CD8-positive, alpha-beta memory T cell (primary cell): ENCODE measurements around the gene PLEKHM3. TPM values are rescaled to one million over a fixed set of nuclear protein-coding genes. Genes with fewer than 3 reads are reported as not detected.
A peak's percentile ranks its signal among the peaks of the same experiment; 100 is the strongest.

Experiments used
- CTCF ChIA-PET: fragments of 350-600 bp; sonication (Branson Sonifier 250); formaldehyde crosslinking; loops from one replicate; lab custom pipeline; 2021; ENCODE audit warnings: antibody characterized with exemption; lab: Charles Lee
- POLR2A ChIA-PET: fragments of 350-600 bp; sonication (Branson Sonifier 250); formaldehyde crosslinking; loops from one replicate; lab custom pipeline; 2021; ENCODE audit warnings: antibody characterized with exemption; lab: Charles Lee
- DNase-seq, 5 donors: peaks; one replicate each; pipeline versions ENCODE4 v3.0.0 to v3.0.0-alpha.2; 2020 to 2022; ENCODE audit warnings: mixed read lengths in 1 of 5
- H3K27ac ChIP-seq: one replicate; pipeline ENCODE4 v1.7.0; 2013; ENCODE audit warnings: low read depth, mild to moderate bottlenecking, low read length, moderate library complexity
- H3K27me3 ChIP-seq: 2 replicates; pipeline ENCODE4 v1.7.0; 2013; ENCODE audit warnings: low read length, mild to moderate bottlenecking; ENCODE audit not compliant: insufficient read depth, poor library complexity, severe bottlenecking
- H3K36me3 ChIP-seq: 2 replicates; pipeline ENCODE4 v1.7.0; 2013; ENCODE audit warnings: mild to moderate bottlenecking, low read length, moderate library complexity; ENCODE audit not compliant: insufficient read depth
- H3K4me1 ChIP-seq: 2 replicates; pipeline ENCODE4 v1.7.0; 2013; ENCODE audit warnings: mild to moderate bottlenecking, low read length, moderate library complexity; ENCODE audit not compliant: insufficient read depth
- H3K4me3 ChIP-seq: 2 replicates; pipeline ENCODE4 v1.7.0; 2013; ENCODE audit warnings: mild to moderate bottlenecking, low read length
- H3K9me3 ChIP-seq: 2 replicates; pipeline ENCODE4 v1.7.0; 2013; ENCODE audit warnings: mild to moderate bottlenecking, low read length
- H3K27ac Mint-ChIP-seq, 8 donors: one replicate each; pipeline ENCODE4 v1.8.0; 2020 to 2021; ENCODE audit warnings: mixed read lengths in 8 of 8, mild to moderate bottlenecking in 6 of 8, inconsistent platforms in 3 of 8, moderate library complexity in 3 of 8
- H3K27me3 Mint-ChIP-seq, 2 donors: one replicate each; pipeline ENCODE4 v1.8.0; 2020 to 2021; ENCODE audit warnings: mixed read lengths in 2 of 2, mild to moderate bottlenecking in 1 of 2, moderate library complexity in 1 of 2
- H3K36me3 Mint-ChIP-seq, 3 donors: one replicate each; pipeline ENCODE4 v1.8.0; 2020 to 2021; ENCODE audit warnings: mixed read lengths in 3 of 3, inconsistent platforms in 1 of 3, mild to moderate bottlenecking in 1 of 3
- H3K4me1 Mint-ChIP-seq, 3 donors: one replicate each; pipeline ENCODE4 v1.8.0; 2020 to 2021; ENCODE audit warnings: mixed read lengths in 3 of 3, inconsistent platforms in 1 of 3, mild to moderate bottlenecking in 1 of 3
- H3K4me3 Mint-ChIP-seq, 7 donors: one replicate each; pipeline ENCODE4 v1.8.0; 2020 to 2021; ENCODE audit warnings: mixed read lengths in 7 of 7, mild to moderate bottlenecking in 6 of 7, moderate library complexity in 4 of 7, inconsistent platforms in 2 of 7
- H3K9me3 Mint-ChIP-seq, 5 donors: one replicate each; pipeline ENCODE4 v1.8.0; 2020 to 2022; ENCODE audit warnings: mixed read lengths in 5 of 5, mild to moderate bottlenecking in 3 of 5, moderate library complexity in 2 of 5, inconsistent platforms in 1 of 5
- polyA plus RNA-seq: library from polyadenylated mRNA; unstranded; fragments of 300-500 nt; fragmentation: Illumina TruSeq; gene quantifications from one replicate; pipeline ENCODE4 v1.2.3, GENCODE V29; 2021
- total RNA-seq, 2 experiments: library from RNA; stranded (reverse); gene quantifications; one replicate each; pipeline ENCODE4 v1.2.3, GENCODE V29; 2021

The PLEKHM3 gene
- total and polyA plus RNA-seq, 3 experiments from 2014 or later = 4.4 to 7.2 (median 6.9) TPM

DNA sequence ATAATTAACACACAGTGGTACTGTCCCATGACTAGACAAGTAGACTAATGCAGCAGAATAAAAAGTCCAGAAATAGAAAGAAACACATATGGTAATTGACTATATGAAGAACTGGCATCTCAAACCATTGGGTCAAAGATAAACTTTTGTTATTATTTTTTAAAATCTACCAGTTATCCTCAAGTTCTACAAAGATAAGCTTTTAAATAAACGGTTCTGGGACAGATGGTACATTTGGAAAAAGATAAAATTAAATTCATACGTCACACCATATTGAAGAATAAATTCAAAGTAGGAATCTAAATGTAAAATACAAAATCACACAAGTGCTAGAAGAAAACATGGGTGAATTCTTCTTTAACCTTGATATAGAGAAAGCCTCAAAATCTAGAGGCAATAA, 37.6 kb upstream of the PLEKHM3 start:
- Mint-ChIP-seq H3K36me3 (peaks cover 0 to 2% (median 0%) of the 10 kb centered on the region in 3 donors), H3K4me1 (no peaks in the 10 kb centered on the region), H3K27ac (no peak overlapping the region), H3K9me3 (no peaks in the 10 kb centered on the region), H3K27me3 (peaks cover 5 to 9% of the 10 kb centered on the region in 2 donors), H3K4me3 (no peak overlapping the region)
- H3K27ac ChIP-seq = no peak overlapping the region
- ChIA-PET POLR2A (no interaction called here), CTCF (no interaction called here)
- H3K36me3 ChIP-seq = no peaks in the 10 kb centered on the region
- no peak for DNase-seq
- H3K4me3 ChIP-seq = no peak overlapping the region
- no peaks in the 10 kb centered on the region for H3K9me3 ChIP-seq
- no peaks in the 10 kb centered on the region for H3K27me3 ChIP-seq
- H3K4me1 ChIP-seq = no peaks in the 10 kb centered on the region

DNA sequence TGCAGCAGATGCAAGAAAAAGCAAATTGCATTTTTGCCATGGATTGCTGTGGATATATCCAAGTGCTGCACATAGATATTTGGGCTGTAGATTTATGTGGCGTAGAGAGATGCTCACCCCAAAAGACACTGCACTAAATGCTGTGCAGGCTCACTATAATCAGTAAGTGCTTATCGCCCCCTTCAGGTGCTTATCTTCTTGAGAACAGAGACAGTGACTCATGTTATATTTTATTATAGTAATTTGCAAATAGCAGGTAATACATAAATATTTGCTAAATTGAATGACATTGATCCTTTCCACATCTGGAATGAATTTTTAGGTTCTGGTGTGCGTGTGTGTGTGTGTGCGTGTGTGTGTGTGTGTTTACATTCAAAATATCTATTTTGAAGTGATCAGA, 36.8 kb upstream of the PLEKHM3 start:
- peaks cover 0 to 4% (median 2%) of the 10 kb centered on the region in 3 donors for H3K36me3 Mint-ChIP-seq
- ChIA-PET POLR2A (no interaction called here), CTCF (no interaction called here)
- no peak overlapping the region for H3K27ac Mint-ChIP-seq
- H3K9me3 ChIP-seq = no peaks in the 10 kb centered on the region
- H3K27me3 Mint-ChIP-seq = peaks cover 5 to 14% of the 10 kb centered on the region in 2 donors
- H3K4me1 Mint-ChIP-seq = no peaks in the 10 kb centered on the region
- no peaks in the 10 kb centered on the region for H3K4me1 ChIP-seq
- no peaks in the 10 kb centered on the region for H3K27me3 ChIP-seq
- no peak overlapping the region for H3K27ac ChIP-seq
- no peak overlapping the region for H3K4me3 Mint-ChIP-seq
- no peaks in the 10 kb centered on the region for H3K36me3 ChIP-seq
- no peaks in the 10 kb centered on the region for H3K9me3 Mint-ChIP-seq
- no peak overlapping the region for H3K4me3 ChIP-seq
- DNase-seq = peak in 1 of 5 donors; percentile 6

DNA sequence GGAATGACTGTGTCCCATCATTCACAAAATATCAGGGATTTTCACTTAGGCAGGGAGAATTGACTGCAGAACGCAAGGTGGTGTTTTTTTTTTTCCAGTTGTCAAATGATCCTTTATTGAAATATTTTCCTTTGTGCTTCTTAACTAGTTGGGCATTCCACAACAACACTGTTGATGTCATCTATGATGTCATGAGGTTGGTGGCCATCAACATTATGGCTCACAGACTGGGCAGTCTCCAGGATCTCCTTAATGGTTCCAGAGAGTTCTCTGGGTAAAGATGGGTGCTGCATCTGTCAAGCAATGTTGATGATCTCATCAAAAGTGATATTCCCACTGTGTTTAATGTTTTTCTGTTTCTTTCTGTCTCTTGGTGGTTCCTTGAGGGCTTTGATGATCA, 31.8 kb upstream of the PLEKHM3 start:
- ChIA-PET POLR2A (no interaction called here), CTCF (no interaction called here)
- Mint-ChIP-seq H3K27ac (no peak overlapping the region), H3K36me3 (peaks cover 0 to 4% (median 2%) of the 10 kb centered on the region in 3 donors), H3K4me1 (no peaks in the 10 kb centered on the region), H3K27me3 (peaks cover 8 to 22% of the 10 kb centered on the region in 2 donors), H3K4me3 (no peak overlapping the region), H3K9me3 (no peaks in the 10 kb centered on the region)
- Histone ChIP-seq H3K36me3 (no peaks in the 10 kb centered on the region), H3K4me3 (no peak overlapping the region), H3K4me1 (no peaks in the 10 kb centered on the region), H3K27ac (no peak overlapping the region), H3K27me3 (no peaks in the 10 kb centered on the region), H3K9me3 (no peaks in the 10 kb centered on the region)
- no peak for DNase-seq

DNA sequence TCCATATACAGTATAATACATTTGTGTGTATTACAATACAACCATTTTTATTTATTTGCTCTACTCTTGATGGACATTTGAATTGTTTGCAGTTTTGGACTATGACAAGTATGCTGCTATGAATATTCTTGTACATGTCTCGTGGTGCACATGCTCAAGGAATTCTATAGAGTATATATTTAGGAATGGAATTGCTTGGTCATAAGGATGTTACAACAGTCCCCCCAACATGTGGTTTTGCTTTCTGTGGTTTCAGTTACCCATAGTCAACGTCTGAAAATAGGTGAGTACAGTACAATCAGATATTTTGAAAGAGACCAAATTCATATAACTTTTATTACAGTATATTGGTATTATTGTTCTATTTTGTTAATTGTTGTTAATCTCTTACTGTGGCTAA, 24.1 kb upstream of the PLEKHM3 start:
- CTCF ChIA-PET = no interaction called here
- no peak overlapping the region for H3K27ac Mint-ChIP-seq

DNA sequence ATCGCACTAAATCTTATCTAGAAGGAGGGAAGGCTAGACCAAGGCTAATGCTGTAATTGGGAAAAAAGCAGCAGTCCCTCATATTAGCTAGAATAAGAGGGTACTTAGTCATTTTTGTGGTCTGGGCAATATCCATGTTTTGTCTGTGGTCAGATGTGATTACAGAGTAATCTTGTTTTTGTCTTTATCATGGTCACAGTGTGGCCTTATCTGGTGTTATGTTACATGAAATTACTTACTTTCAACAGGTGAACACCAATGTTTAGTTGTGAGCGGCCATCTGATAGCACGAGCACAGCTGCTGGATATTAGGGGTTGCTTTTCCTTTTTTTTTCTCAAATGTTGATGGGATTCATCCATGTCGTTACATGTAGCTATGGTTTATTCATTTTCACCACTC, 23.7 kb upstream of the PLEKHM3 start:
- Histone ChIP-seq H3K27me3 (no peaks in the 10 kb centered on the region), H3K4me3 (no peak overlapping the region), H3K36me3 (no peaks in the 10 kb centered on the region), H3K27ac (no peak overlapping the region), H3K9me3 (no peaks in the 10 kb centered on the region), H3K4me1 (no peaks in the 10 kb centered on the region)
- H3K36me3 Mint-ChIP-seq = no peaks in the 10 kb centered on the region
- CTCF ChIA-PET = no interaction called here
- DNase-seq = no peak
- no peaks in the 10 kb centered on the region for H3K9me3 Mint-ChIP-seq
- no peak overlapping the region for H3K4me3 Mint-ChIP-seq
- H3K4me1 Mint-ChIP-seq = no peaks in the 10 kb centered on the region
- no peak overlapping the region for H3K27ac Mint-ChIP-seq
- peaks cover 8 to 45% of the 10 kb centered on the region in 2 donors for H3K27me3 Mint-ChIP-seq
- POLR2A ChIA-PET = no interaction called here

More for the DNA sequence above, 24.1 kb upstream of the PLEKHM3 start:
- POLR2A ChIA-PET = no interaction called here
- Histone ChIP-seq H3K36me3 (no peaks in the 10 kb centered on the region), H3K9me3 (no peaks in the 10 kb centered on the region), H3K27ac (no peak overlapping the region), H3K27me3 (no peaks in the 10 kb centered on the region), H3K4me1 (no peaks in the 10 kb centered on the region), H3K4me3 (no peak overlapping the region)
- Mint-ChIP-seq H3K4me1 (no peaks in the 10 kb centered on the region), H3K4me3 (no peak overlapping the region), H3K9me3 (no peaks in the 10 kb centered on the region), H3K27me3 (peaks cover 9 to 46% of the 10 kb centered on the region in 2 donors), H3K36me3 (no peaks in the 10 kb centered on the region)
- no peak for DNase-seq

DNA sequence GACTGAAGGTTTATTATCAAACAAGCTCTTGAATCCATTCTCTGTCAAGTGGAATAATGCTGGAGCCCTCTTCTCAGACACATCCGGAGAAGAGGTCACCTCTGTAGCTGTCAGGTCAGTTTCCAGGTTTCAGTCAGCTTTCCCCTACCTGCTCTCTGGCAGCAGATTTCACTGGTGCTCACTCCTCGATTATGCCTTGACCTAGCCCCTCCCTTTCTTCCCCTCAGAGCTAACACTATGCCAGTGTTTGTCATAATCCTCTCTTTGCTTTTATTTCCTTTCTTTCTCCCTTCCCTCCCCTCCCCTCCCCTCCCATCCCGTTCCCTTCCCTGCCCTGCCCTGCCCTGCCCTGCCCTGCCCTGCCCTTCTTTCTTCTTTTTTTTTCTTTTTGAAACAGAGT, 22.5 kb upstream of the PLEKHM3 start:
- DNase-seq = no peak
- H3K27ac ChIP-seq = no peak overlapping the region
- H3K27me3 ChIP-seq = no peaks in the 10 kb centered on the region
- H3K9me3 ChIP-seq = no peaks in the 10 kb centered on the region
- H3K36me3 Mint-ChIP-seq = no peaks in the 10 kb centered on the region
- H3K27me3 Mint-ChIP-seq = peaks cover 8 to 51% of the 10 kb centered on the region in 2 donors
- peak overlapping the region in 1 of 7 donors; percentile 41 for H3K4me3 Mint-ChIP-seq
- H3K36me3 ChIP-seq = no peaks in the 10 kb centered on the region
- no peaks in the 10 kb centered on the region for H3K4me1 ChIP-seq
- ChIA-PET CTCF (no interaction called here), POLR2A (no interaction called here)
- H3K9me3 Mint-ChIP-seq = no peaks in the 10 kb centered on the region
- H3K4me1 Mint-ChIP-seq = no peaks in the 10 kb centered on the region
- no peak overlapping the region for H3K4me3 ChIP-seq
- H3K27ac Mint-ChIP-seq = peak overlapping the region in 1 of 8 donors; percentile 81

DNA sequence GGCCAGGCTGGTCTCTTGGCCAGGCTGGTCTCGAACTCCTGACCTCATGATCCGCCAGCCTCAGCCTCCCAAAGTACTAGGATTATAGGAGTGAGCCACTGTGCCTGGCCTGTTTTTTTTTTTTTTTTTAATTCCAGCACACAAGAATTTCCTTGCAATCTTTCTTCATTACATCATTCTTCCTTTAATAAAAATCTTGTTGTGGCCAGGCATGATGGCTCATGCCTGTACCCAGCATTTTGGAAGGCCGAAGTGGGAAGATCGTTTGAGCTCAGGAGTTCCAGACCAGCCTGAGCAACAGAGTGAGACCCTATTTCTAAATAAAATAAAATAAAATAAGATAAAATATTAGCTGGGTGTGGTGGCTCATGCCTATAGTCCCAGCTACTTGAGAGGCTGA, 21.4 kb upstream of the PLEKHM3 start:
- CTCF ChIA-PET = no interaction called here
- no peak overlapping the region for H3K27ac ChIP-seq
- H3K27me3 ChIP-seq = no peaks in the 10 kb centered on the region
- Mint-ChIP-seq H3K36me3 (no peaks in the 10 kb centered on the region), H3K4me3 (no peak overlapping the region), H3K9me3 (no peaks in the 10 kb centered on the region), H3K27me3 (peaks cover 12 to 50% of the 10 kb centered on the region in 2 donors), H3K27ac (peak overlapping the region in 1 of 8 donors; percentile 25), H3K4me1 (no peaks in the 10 kb centered on the region)
- DNase-seq = no peak
- no peaks in the 10 kb centered on the region for H3K36me3 ChIP-seq
- H3K4me1 ChIP-seq = no peaks in the 10 kb centered on the region
- H3K9me3 ChIP-seq = no peaks in the 10 kb centered on the region
- H3K4me3 ChIP-seq = no peak overlapping the region
- POLR2A ChIA-PET = no interaction called here

DNA sequence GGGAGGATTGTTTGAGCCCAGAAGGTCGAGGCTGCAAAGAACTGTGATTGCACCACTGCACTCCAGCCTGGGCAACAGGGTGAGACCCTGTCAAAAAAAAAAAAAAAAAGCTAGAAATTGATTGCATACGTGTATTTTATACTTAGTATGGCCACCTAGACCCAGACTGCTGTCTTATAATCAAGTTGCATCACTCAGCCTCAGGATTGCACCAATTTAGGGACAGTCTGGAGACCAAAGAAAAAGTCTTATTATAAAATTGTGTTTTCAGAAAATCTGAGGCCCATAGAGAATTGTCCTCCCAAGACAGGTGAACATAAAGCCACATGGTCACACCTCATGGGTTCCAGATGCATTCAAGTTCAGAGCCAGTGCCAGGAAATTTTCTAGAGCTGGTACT, 17.1 kb upstream of the PLEKHM3 start:
- Histone ChIP-seq H3K27me3 (no peaks in the 10 kb centered on the region), H3K9me3 (no peaks in the 10 kb centered on the region), H3K36me3 (no peaks in the 10 kb centered on the region), H3K27ac (no peak overlapping the region), H3K4me1 (no peaks in the 10 kb centered on the region), H3K4me3 (no peak overlapping the region)
- ChIA-PET POLR2A (no interaction called here), CTCF (interaction anchor here (0.9 to 3.4 kb wide), 4 partner anchors 10 to 476 kb away, joined by 3 to 24 read pairs (median 4); no protein-coding TSS in a partner anchor)
- H3K4me3 Mint-ChIP-seq = no peak overlapping the region
- no peaks in the 10 kb centered on the region for H3K9me3 Mint-ChIP-seq
- no peak for DNase-seq
- H3K27me3 Mint-ChIP-seq = peaks cover 9 to 23% of the 10 kb centered on the region in 2 donors
- H3K27ac Mint-ChIP-seq = no peak overlapping the region
- H3K4me1 Mint-ChIP-seq = no peaks in the 10 kb centered on the region
- no peaks in the 10 kb centered on the region for H3K36me3 Mint-ChIP-seq
